ENCODE measurements around the gene FBXL14. TPM values are rescaled to one million over a fixed set of nuclear protein-coding genes. Genes with fewer than 3 reads are reported as not detected.

The FBXL14 gene
- total RNA-seq, 3 donors from 2014 or later = 29.4 to 39.6 (median 33.6) TPM

DNA sequence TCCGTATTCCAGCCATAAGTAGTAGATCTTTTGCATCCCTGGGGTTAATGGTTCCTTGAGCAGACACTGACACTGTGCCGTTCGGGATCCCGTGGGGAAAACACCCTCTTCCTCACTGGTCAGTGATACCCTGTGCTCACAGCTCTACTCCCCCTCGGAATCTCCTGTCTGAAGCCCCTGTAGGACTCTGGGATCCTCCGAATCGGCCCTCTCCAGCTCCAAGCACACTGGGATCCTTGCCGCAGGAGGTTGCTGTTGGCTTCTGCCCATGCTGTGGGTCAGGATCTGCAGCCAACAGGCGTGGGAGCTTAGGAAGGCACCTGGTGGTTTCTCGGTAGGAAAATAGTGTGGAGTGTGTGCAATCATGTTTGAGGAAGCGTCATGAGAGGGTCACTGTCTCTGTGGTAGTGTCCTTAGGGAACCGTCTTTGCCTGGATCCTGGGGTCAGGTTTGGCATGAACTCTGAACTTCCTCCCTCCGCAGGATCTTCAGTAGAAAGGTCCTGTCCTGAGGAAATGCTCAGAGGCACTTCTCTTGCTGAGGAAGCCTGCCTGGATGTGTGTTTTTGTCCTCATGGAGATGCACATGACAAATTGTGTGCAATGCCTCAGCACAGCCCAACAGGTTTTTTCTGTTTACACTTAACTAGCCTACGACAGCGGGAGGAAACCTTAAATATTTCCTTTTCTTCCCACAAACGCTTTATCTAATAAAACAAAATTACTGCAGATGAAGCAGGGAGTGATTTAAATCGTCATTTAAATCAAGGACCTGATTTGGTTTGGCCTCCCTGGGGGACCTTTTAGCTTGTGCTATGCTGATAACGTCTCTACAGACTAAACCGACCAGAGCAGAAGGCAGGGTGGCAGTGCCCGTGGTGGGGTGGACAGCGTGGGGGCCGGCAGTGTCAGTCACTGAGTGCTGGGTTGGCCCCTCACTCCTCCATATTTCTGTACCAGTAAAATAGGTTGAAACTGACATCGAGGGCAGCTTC is 18.7 kb downstream of the FBXL14 start:
- DNase-seq (no peak), ATAC-seq (peak; percentile 39)
- Histone ChIP-seq H3K9me3 (no peaks in the 10 kb centered on the region), H3K4me3 (no peak overlapping the region), H3K4me1 (ENCODE audit: low read depth) (peaks cover 22% of the 10 kb centered on the region), H3K36me3 (ENCODE audit: low read depth) (no peaks in the 10 kb centered on the region)
- TF ChIP-seq, protein P1, sequence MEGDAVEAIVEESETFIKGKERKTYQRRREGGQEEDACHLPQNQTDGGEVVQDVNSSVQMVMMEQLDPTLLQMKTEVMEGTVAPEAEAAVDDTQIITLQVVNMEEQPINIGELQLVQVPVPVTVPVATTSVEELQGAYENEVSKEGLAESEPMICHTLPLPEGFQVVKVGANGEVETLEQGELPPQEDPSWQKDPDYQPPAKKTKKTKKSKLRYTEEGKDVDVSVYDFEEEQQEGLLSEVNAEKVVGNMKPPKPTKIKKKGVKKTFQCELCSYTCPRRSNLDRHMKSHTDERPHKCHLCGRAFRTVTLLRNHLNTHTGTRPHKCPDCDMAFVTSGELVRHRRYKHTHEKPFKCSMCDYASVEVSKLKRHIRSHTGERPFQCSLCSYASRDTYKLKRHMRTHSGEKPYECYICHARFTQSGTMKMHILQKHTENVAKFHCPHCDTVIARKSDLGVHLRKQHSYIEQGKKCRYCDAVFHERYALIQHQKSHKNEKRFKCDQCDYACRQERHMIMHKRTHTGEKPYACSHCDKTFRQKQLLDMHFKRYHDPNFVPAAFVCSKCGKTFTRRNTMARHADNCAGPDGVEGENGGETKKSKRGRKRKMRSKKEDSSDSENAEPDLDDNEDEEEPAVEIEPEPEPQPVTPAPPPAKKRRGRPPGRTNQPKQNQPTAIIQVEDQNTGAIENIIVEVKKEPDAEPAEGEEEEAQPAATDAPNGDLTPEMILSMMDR (IDR thresholded peaks at IDR 0.05) = no peak
- intact Hi-C loops (cut with DNase I, micrococcal nuclease) = no loop called here

DNA sequence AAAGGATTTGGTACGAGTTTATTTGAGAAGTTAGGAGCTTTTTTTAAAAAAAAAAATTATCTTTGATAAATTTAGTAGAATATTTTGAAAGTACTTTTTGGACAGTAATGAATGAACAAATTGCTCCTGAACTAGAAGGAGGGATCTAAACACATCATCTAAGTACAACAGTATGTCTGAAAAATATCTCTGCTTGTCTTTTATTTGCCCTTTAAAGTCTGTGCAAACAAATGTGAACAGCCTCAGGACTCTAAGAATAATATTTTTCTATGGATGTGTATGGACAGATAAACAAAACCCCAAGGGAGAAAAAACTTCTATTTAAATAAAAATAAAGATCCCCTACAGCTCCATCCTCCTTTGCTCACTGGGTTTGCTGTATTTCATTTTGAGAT is 19.5 kb downstream of the FBXL14 start:
- intact Hi-C loops (cut with DNase I, micrococcal nuclease) = no loop called here
- ATAC-seq (no peak), DNase-seq (no peak)
- no peaks in the 10 kb centered on the region for H3K9me3 ChIP-seq
- H3K36me3 ChIP-seq (ENCODE audit: low read depth) = no peaks in the 10 kb centered on the region
- TF ChIP-seq, protein P1 (IDR thresholded peaks at IDR 0.05) = no peak
- no peak overlapping the region for H3K4me3 ChIP-seq
- H3K4me1 ChIP-seq (ENCODE audit: low read depth) = peaks cover 22% of the 10 kb centered on the region

DNA sequence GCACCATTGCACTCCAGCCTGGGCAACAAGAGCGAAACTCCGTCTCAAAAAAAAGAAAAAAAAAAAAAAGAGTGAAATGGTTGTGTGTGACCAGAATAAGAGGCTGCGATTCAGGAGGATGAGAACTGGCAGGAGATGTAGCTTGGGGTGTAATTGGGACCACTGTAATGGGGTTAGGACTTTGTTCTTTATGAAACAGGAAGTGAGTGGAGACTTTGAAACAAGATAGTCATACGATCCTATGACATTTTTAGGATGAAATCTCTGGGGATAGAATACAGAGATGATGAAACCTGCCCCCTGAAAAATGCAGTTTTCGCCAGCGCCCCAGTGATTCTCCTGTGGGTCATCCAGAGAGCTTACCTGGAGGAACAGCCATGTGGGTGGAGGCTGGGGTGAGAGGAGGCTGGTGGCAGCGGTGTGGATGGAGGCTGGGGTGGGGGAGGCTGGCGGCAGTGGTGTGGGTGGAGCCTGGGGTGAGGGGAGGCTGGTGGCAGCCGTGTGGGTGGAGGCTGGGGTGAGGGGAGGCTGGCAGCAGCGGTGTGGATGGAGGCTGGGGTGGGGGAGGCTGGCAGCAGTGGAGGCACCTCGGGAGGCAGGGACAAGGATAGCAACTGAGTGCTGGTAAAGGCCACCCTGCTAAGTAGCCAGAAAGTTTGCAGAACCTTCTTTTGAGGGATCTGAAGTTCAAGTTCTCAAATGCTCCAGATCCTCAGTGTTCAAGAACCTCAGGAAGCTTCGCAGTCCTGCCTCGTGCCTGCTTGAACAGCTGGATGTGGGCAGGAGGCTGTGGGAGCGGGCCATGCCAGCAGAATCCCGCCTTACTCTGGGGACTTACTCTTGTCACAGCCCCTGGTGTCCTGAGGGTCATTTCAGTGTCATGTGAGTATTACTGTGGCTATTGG is 20.2 kb downstream of the FBXL14 start:
- intact Hi-C loops (cut with DNase I, micrococcal nuclease) = no loop called here
- Histone ChIP-seq H3K4me1 (ENCODE audit: low read depth) (peaks cover 22% of the 10 kb centered on the region), H3K4me3 (no peak overlapping the region), H3K36me3 (ENCODE audit: low read depth) (no peaks in the 10 kb centered on the region), H3K9me3 (no peaks in the 10 kb centered on the region)
- no peak for ATAC-seq
- TF ChIP-seq, protein P1 (IDR thresholded peaks at IDR 0.05) = no peak
- DNase-seq = no peak

DNA sequence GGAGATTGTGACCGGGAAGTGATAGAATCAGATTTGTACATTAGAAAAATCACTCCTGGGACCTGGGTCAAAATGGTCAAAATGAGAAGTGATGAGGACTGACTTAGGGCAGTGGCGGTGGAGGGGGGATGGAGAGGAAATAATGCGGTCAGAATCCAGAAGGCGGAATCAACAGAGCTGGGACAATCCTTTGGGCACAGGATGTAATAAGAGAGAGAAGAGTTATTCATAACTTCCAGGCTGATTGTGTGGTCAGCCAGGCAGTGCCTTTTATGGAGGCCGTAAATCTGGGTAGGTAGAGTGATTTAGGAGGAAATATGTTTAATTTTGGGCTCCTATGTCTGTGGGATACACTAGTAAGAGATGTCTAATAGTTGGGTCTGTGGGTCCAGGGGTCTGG is 21.6 kb downstream of the FBXL14 start:
- Histone ChIP-seq H3K36me3 (ENCODE audit: low read depth) (no peaks in the 10 kb centered on the region), H3K4me1 (ENCODE audit: low read depth) (peaks cover 22% of the 10 kb centered on the region), H3K9me3 (no peaks in the 10 kb centered on the region), H3K4me3 (no peak overlapping the region)
- DNase-seq = no peak
- ATAC-seq = peak; percentile 74
- TF ChIP-seq, protein P1 (IDR thresholded peaks at IDR 0.05) = no peak
- intact Hi-C loops (cut with DNase I, micrococcal nuclease) = no loop called here

DNA sequence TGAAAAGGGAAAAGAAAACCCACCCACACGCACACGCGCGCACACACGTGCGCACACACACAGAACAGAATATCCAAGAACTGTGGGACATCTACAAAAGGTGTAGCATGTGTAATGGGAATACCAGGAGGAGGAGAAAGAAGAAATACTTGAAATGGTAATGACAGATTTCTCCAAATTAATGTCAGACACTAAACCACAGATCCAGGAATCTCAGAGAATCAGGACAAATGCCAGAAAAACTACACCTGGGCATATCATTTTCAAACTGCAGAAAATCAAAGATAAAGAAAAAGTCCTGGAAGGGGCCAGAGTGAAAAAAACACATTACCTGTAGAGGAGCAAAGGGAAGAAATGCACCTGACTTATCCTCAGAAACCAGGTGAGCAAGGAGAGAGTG is 26.5 kb downstream of the FBXL14 start:
- intact Hi-C loops (cut with DNase I, micrococcal nuclease) = no loop called here
- peaks cover 6% of the 10 kb centered on the region for H3K4me1 ChIP-seq (ENCODE audit: low read depth)
- no peaks in the 10 kb centered on the region for H3K9me3 ChIP-seq
- DNase-seq = no peak
- ATAC-seq = no peak
- H3K4me3 ChIP-seq = no peak overlapping the region
- TF ChIP-seq, protein P1 (IDR thresholded peaks at IDR 0.05) = no peak
- no peaks in the 10 kb centered on the region for H3K36me3 ChIP-seq (ENCODE audit: low read depth)
